ENCODE data around the gene AKAP7.
"Not testable (repeated sequence)": the region's sequence is repeated elsewhere in the genome, so short reads cannot be mapped to it uniquely, and the experiment has no call there.

AKAP7 gene

DNA sequence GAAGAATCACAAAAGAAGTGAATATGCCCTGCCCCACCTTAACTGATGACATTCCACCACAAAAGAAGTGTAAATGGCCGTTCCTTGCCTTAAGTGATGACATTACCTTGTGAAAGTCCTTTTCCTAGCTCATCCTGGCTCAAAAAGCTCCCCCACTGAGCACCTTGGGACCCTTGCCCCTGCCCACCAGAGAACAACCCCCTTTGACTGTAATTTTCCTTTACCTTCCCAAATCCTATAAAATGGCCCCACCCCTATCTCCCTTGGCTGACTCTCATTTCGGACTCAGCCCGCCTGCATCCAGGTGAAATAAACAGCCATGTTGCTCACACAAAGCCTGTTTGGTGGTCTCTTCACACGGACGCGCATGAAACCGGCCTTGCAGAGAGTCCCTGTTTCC is 165.6 kb downstream of the AKAP7 start:
- ATAC-seq, result not testable (repeated sequence)

DNA sequence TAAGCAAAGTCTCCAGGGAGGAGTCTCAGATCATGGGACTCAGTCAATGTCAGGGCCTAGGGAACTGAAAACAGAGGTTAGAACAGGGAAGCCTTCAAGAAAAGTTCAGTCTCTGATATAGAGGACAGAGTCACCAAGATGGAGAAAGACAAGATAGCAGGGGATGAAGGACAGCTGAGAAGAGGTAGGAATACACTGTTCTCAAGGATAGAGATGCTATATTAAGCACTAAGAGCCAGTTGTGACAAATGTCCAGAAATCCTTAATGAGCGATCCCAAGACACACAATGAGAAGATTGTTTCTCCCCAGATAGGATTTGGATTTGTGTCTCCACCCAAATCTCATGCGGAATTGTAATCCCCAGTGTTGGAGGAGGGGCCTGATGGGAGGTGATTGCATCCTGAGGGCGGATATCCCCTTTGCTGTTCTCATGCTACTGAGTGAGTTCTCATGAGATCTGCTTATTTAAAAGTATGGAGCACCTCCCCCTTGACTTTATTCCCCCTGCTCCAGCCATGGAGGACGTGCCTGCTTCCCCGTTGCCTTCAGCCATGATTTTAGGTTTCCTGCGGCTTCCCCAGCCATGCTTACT is 168.2 kb downstream of the AKAP7 start:
- no peak for ATAC-seq

DNA sequence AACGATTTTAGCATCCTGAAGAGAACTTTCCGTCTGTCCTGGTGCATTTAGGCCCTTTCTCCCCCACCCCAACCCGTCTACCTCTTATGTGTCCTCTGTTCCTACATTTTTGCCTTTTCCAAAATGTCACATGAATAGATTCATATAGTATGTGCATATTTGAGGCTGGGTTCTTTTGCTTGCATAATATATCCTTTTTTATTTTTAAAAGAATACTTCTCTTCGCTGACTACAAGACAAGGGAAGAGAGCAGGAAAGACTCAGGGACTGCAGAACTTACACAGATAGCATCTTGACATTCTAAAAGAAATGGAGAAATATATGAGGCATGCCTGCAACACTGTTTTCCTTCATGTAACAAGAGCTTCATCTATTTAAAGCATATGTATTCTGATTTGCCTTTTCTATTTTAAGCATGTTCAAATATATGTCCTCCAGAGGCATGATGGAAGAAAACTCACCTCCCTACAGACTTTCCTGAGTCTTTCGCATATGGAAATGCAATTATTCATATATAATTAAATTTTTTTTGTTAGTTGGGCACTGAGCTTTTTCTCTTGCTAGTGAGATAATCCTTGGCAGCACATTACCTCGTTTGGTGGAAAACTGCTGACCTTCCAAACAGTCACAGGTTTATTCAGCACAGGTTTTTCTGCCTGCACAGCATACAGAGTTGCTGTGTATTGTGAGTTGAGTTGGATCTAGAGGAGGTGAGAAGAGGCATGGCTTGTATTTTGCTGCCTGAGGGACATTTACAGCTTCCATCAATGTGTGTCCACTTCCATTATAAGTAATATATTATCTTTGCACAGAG is 170.0 kb downstream of the AKAP7 start:
- no peak for ATAC-seq

DNA sequence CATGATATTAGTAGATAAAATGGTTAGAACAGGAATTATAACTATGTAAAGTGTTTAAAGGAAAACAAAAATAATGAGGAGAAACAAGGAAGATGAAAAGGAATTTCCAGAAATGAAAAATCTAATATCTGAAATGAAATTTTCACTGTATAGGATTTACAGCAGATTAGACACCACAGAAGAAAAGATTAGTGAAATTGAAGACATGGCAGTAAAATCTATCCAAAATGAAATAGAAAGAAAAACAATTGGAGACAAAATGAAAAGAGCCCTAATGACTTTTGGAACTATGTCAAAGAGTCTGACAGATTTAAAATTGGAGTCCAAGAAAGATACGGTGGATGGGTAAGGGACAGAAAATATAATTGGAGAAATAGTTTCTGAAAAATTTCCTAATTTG is 174.2 kb downstream of the AKAP7 start:
- no peak for ATAC-seq

DNA sequence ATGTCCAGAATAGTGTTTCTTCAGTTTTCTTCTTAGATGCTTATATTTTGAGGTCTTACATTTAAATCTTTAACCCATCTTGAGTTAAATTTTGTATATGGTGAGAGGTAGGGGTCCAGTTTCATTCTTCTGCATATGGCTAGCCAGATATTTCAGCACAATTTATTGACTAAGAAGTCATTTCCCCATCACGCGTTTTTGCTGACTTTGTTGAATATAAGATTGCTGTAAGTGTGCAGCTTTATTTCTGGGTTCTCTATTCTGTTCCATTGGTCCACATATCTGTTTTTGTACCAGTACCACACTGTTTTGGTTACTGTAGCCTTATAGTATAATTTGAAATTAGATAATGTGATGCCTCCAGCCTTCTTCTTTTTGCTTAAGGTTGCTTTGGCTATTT is 179.6 kb downstream of the AKAP7 start:
- ATAC-seq, result no peak

DNA sequence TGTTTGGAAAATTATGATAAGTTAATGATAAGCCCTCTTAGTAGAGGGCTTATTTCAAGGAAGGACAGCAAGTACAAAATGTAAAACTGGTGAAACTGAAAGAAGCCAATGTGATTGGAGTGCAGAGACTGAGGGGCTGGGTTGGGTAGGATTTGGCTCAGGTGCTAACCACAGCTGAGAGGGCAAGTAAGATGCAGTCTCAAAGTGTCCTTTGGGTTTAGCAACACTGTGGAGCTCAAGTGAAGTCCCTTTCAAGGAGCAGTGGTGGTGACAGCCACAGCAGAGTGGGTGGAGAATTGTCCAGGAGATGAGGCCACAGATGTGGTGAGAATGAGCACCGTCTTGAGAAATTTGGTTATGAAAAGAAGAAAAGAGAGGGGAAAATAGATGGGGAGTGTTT is 181.4 kb downstream of the AKAP7 start:
- no peak for ATAC-seq

DNA sequence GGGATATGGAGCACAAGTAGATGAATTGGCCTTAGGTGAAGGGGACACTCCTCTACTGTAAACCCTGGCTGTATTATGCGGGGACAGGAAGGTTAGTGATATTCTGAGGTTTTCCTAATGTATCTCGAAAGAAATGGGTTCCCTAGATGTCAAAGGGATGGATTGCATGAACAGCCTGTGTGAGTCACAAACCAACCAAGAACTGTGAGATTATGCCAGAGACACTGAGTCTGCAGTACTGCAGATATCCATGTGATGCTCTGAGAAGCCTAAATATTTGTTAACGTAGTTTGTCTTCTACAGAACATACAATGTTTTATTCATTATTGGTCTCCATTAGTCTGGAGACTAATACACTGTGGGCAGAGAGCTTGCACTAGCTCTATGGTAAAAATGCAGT is 182.2 kb downstream of the AKAP7 start:
- ATAC-seq, result no peak

DNA sequence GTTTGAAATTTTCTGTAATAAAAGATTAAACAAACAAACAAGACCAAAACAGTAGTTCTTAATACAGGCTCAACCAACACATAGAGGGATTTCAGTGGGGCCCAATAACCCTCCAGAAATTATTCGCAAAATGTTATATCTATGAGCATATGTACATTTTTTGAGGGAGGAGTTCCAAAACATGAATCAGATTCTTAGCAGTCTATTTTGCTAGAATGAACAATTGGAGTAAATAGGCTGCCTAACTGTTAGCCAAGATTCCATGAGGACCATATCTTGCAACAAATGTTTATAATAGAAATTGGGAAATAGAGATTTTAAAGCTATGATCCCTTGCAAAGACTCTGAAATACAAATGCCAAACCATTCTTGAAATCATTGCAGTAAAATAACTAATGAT is 186.3 kb downstream of the AKAP7 start:
- ATAC-seq, result no peak

DNA sequence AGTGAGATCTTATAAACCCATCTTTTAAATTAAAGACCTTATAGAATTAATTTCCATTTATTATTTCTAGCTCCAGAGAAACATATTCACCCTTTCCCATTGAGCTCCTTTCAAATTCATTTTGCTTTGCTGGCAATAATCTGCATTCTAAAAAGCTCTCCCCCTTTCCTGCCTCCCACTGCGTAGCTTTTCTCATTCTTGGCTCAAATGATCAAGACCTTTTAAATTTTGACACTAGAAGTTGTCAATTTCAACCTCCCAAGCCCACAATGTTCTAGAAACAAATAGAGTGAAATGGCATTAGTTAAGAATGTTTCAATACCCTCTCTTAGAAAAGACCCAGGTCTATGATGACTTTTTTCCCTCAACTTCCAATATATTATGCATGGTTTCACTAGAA is 186.9 kb downstream of the AKAP7 start:
- no peak for ATAC-seq

DNA sequence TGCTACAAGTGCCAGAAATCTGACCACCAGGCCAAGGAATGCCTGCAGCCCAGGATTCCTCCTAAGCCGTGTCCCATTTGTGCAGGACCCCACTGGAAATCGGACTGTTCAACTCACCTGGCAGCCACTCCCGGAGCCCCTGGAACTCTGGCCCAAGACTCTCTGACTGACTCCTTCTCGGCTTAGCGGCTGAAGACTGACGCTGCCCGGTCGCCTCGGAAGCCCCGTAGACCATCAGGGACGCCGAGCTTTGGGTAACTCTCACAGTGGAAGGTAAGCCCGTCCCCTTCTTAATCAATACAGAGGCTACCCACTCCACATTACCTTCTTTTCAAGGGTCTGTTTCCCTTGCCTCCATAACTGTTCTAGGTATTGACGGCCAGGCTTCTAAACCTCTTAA is 190.4 kb downstream of the AKAP7 start:
- ATAC-seq, result not testable (repeated sequence)

DNA sequence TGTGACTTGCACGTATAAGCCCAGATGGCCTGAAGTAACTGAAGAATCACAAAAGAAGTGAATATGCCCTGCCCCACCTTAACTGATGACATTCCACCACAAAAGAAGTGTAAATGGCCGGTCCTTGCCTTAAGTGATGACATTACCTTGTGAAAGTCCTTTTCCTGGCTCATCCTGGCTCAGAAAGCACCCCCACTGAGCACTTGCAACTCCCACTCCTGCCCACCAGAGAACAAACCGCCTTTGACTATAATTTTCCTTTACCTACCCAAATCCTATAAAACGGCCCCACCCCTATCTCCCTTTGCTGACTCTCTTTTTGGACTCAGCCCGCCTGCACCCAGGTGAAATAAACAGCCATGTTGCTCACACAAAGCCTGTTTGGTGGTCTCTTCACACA is 193.5 kb downstream of the AKAP7 start:
- ATAC-seq, result not testable (repeated sequence)

DNA sequence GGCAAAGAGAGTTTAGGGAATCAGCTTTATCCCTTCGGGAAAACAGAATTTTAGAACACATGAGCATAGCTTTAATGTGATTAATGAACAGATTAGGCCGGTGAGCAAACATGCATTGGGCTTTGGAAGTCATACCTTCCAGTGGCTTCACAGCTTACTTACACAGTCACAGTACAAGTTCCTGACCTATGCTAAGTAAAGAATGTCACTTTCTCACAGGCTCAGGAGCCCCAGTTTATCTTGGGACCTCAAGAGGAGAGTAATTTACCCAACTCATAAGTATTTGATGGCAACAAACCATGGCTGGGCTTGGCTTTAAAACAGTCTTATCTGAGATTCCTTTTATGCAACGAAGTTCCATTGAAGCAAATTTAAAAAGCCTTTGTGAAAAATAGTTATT is 195.9 kb downstream of the AKAP7 start:
- ATAC-seq, result no peak

DNA sequence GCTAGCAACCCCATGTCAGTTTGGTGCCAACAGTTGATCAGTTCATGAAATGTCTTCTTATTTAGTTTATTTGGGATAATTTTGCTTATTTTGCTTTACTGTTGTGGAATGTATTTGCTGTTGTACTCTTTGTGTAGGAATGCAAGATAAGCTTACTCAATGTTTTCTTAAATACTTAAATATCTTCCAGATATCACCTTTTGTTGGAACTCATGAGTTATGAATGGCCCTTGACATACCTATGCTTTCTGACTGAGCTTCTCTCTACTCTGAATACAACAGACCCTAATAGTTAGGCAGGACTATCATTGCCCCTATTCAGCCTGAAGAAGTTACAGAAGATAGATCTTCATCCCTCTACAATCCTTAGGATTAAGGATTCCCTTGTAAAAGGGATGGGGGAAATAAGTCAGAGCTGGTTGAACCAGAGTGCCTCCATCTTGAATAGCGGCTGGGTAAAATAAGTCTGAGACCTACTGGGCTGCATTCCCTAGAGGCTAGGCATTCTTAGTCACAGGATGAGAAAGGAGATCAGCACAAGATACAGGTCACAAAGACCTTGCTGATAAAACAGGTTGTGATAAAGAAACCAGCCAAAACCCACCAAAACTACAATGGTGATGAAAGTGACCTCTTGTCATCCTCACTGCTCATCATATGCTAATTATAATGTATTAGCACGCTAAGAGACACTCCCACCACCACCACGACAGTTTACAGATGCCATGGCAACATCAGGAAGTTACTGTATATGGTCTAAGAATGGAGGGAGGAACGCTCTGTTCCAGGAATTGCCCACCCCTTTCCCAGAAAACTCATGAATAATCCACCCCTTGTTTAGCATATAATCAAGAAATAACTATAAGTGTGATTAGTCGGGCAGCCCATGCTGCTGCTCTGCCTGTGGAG is 196.9 kb downstream of the AKAP7 start:
- no peak for ATAC-seq

All from activated CD4-positive, CD25-positive, alpha-beta regulatory T cell treated with anti-CD3 and anti-CD28 coated beads, Interleukin-2, amount 50 U/mL, for 24 hours (primary cell).